NCI-H748 (cell line): ENCODE measurements around the gene GAS6.

ENCODE experiments used
- DNase-seq: peaks from one replicate; lab custom pipeline; 2025; ENCODE audit not compliant: unreplicated experiment; lab: John Stamatoyannopoulos, UW

GAS6 gene

DNA sequence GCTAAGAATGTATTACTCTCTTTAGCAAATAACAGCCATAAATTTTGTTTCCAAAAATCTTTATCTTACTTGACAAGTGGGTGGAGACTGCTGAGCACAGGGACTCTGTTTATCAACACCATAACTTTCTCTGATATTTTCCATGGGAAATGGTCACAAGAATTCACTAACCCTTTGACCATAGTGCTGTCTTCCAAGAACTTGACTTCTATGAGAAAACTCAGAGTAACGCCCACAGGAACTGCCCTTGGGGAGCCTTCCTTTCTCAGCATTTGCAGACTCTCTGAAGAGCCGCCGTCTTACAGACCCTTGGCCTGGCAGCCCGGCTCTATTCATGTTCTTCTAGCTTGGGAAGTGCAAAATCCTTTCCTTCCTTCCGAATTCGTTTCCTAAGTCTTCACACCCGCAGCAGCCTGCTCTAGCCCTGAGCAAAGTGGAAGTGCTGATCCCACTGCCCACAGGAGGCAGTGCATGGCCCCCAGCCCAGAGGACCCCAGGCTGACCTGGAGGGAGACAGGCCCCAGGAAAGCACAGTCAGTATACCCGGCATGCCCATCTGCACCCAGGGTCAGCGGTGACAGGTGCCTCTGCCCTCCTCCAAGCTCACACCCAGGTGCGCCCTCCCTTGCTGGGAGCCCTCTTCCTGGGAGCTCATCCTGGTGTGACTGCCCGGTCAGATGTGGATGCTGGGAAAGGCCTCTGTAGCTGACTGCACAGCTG, 10.2 kb downstream of the GAS6 start:
- DNase-seq = no peak

DNA sequence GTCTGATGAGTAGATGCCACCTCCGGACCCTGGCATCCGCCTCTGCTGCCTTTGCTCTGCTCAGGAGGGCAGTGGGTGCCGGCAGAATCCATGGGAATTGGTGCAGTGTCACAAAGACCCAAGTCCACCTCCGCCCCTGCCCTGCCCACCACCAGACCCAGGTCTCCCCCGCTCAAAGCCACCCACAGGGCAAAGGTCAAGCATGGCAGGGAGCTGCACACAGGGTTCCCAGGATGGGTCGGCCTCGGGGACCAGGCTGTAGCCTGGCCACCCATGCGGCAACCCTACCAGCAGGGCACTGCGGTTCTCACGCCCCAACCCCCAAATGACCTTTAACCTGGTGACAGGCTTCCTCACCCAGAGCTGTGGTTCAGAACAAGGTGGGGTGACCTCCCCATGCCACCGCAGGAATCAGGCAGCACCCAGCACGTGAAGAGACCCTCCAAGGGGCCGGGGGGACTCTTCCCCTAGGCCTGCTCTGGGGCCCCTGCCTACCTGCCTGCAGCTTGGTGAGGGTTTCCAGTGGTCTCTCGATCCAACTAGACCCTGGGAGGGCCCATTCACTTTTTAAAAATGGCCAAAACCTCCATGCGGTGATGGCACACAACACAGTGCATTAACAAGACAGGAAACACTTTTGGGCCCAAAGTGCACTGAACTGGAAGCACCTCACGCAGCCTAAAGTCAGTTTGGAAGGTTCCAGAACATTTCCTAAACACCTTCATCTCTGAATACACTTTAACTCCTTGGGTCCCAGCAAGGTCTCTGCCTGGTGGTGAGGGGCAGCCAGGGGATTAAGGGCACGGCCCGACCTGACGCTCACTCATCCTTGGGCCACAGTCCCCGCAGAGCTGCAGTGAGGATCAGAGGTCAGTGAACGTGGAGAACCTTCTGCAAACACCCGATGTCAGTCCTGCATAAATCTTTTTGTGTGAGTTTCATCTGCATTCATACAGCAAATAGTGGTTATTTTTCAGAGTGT, 11.0 kb downstream of the GAS6 start:
- DNase-seq = no peak

DNA sequence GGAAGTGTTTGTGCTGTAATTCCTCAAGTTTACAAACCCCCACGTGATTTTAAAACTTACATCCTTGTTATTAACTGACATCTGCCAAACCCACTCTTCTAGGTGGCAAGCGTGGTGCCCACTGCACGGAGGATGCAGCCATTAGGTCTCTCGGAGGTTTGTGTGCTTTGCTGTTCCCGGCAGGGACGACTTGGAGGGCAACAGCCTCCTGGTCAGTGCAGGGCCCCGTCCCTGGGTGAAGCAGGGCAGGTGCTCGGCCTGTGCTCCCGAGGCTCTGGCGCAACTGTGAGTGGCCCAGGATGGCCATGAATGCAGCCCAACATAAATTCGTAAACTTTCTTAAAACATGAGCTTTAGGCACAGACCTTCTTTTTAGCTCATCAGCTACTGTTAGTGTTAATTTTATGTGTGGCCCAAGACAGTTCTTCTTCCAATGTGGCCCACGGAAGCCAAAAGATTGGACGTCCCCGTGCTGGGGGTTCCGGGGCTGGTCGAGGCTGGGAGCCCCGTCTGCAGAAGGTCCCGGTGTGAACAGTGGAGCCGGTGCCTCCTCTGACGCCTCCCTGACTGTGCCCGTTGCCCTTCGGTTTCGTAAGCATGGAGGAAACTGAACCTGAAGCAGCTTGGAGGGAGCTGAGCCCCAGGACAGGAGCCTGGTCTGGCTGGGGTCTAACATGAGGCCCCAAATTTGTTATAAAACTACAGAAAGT, 11.9 kb downstream of the GAS6 start:
- DNase-seq = no peak

- no peak for DNase-seq
Observed at GRCh38 chr13:113851480-113851803, 12.4 kb downstream of the GAS6 start.

DNA sequence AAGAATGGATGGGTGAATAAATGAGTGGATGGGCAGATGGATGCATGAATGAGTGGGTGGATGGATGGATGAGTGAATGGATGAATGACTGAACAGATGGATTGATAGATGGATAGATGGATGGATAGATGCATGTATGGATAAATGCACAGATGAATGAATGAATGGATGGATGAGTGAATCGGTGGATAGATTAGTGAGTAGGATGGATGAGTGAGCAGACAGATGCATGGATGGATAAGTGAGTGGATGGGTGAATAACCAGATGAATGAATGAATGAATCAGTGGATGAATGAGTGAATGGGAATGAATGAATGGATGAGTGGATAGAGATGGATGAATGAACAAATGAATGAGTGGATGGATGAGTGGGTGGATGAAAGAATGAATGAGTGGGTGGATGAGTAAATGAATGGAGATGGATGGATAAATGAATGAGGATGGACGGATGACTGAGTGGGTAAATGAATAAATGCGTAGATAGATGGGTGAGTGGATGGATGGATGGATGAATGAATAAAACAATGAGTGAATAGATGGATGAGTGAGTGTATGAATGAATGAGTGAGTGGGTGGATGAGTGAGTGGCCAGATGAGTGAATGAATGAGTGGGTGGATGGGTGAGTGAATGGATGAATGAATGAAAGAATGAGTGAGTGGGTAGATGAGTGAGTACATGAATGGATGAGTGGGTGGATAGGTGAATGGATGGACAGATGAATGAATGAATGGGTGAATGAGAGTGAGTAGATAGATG, 13.0 kb downstream of the GAS6 start:
- DNase-seq = no peak

DNA sequence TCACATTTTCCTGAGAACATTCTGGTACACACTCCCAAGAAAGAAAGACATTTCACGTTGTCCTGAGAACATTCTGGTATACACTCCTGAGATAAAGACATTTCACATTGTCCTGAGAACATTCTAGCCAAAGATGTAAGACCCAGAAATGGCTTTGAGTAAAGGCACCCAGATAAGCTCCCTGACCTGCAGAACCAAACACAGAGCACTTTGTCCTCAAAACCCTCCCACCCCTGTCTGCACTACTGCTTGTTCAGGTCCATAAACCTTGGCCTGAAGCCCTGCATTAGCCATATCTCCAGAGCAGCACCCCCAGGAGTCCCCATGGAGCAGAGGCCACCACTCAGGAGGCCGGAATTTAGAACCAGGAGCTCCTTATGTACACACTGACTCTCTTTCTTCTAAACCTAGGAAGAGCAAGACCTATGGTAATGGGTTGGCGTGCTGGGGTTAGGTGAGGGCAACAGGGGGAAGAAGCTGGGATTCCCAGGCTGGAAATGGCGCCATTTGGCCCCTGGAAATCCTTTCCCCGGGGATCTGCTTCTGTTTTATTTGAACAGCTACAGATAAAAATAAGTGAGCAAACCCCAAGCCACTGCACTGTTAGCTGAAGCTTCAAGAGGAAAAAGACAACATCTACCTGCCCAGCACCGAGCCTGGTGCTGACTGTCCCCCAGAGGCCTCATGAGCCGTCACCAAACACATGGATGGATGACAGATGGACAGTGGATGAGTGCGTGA, 13.7 kb downstream of the GAS6 start:
- DNase-seq = no peak

DNA sequence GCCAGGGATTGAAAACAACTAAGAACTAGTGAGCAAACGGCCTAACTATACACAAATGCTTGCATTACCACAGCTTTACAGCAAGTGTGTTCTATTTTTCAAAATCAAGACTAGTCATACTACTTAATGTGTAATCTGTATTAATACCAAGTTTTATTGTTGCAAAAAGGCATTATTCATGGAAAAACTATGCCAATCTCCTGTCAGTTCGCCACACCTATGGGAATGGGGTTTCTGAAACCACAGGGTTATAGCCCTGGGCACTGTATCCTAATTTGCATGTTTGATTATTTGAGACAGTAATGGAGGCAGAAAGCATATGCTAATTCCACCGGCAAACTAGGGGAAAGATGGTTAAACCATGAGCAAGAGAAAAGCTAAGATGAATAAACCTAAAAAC, 14.3 kb downstream of the GAS6 start:
- no peak for DNase-seq

- no peak for DNase-seq
Observed at GRCh38 chr13:113848431-113849260, 15.2 kb downstream of the GAS6 start.

DNA sequence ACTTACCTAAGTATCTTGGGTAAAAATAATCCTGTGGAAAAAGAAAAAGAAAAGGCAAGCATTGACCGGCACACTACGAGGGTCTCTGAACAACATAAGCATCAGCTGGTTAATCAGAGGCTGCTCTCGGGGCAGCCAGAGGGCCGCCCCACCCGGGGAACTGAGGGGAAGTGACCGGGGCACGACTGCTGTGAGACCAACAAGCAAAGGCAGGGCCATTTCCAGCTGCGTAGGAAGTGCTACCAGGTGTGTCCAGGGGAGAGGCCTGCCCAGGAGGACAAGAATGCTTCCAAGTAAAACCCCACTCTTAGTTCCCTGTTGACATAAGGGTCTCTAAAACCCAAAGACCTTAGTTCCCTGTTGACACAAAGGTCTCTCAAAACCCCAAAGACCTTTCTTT, 15.9 kb downstream of the GAS6 start:
- DNase-seq = no peak

- no peak for DNase-seq
Observed at GRCh38 chr13:113846636-113847318, 17.1 kb downstream of the GAS6 start.

- DNase-seq = no peak
Observed at GRCh38 chr13:113845723-113846635, 17.9 kb downstream of the GAS6 start.

GRCh38 chr13:113845055-113845454, 18.8 kb downstream of the GAS6 start:
- no peak for DNase-seq

- DNase-seq = no peak
Observed at GRCh38 chr13:113843864-113844556, 19.9 kb downstream of the GAS6 start.

GRCh38 chr13:113843063-113843654, 20.7 kb downstream of the GAS6 start:
- DNase-seq = no peak

GRCh38 chr13:113842336-113843062, 21.4 kb downstream of the GAS6 start:
- no peak for DNase-seq

- DNase-seq = no peak
Observed at GRCh38 chr13:113841353-113841650, 22.6 kb downstream of the GAS6 start.
